Right lobe of liver (tissue), 4 donors: ENCODE measurements around the gene LENG8.

ENCODE experiments used
- POLR2A ChIP-seq: fragments of 450-650 bp; IDR thresholded peaks from one replicate; pipeline ENCODE4 v1.6.1; 2017; ENCODE audit warnings: antibody characterized with exemption, mild to moderate bottlenecking
- TF ChIP-seq, protein P1 (sequence below), 4 donors: fragments of 200-600 bp in 3 of 4; fragments of 450-650 bp in 1 of 4; IDR thresholded peaks; one replicate each; pipeline versions ENCODE4 v1.5.1 to v1.8.0; 2016 to 2022; ENCODE audit warnings: antibody characterized with exemption in 4 of 4, mild to moderate bottlenecking in 2 of 4
- donor health status: DM: no; HTN: no; CAD: no.
- donor health status: DM: no; HTN: no; CAD: no.
- donor health status: DM: no; HTN: yes; CAD: no.

DNA sequence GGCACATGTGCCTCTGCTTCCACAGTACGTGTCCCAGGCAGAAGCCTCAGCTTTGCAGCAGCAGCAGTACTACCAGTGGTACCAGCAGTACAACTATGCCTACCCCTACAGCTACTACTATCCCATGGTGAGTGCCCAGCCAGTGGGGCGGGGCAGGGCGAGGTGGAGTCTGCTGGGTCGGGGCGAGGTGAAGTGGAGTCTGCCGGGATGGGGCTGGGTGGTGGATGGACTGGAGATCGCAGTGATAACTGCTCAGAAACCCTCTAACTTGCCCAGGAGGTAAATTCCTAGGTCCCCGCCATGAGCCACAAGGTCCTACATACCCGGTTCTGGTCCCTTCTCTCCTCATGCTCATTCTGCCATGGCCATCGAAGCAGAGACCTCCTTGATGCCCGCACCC, 3.6 kb downstream of the LENG8 start:
- no peak for TF ChIP-seq POLR2A
- TF ChIP-seq, protein P1, sequence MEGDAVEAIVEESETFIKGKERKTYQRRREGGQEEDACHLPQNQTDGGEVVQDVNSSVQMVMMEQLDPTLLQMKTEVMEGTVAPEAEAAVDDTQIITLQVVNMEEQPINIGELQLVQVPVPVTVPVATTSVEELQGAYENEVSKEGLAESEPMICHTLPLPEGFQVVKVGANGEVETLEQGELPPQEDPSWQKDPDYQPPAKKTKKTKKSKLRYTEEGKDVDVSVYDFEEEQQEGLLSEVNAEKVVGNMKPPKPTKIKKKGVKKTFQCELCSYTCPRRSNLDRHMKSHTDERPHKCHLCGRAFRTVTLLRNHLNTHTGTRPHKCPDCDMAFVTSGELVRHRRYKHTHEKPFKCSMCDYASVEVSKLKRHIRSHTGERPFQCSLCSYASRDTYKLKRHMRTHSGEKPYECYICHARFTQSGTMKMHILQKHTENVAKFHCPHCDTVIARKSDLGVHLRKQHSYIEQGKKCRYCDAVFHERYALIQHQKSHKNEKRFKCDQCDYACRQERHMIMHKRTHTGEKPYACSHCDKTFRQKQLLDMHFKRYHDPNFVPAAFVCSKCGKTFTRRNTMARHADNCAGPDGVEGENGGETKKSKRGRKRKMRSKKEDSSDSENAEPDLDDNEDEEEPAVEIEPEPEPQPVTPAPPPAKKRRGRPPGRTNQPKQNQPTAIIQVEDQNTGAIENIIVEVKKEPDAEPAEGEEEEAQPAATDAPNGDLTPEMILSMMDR (IDR thresholded peaks at IDR 0.05): no peak
